Left lung (tissue), 10 donors: Measurements from ENCODE around the gene VPS41. TPM values are rescaled to one million over a fixed set of nuclear protein-coding genes. Genes with fewer than 3 reads are reported as not detected.

ENCODE experiments used
- ATAC-seq: fragments of 200-7000 bp; cut with Tn5 transposase; one replicate; pipeline ENCODE4 v1.9.1; 2020; ENCODE audit warnings: moderate library complexity
- DNase-seq, 4 donors: peaks; one replicate each; pipeline ENCODE4 v3.0.0-alpha.2; 2013 to 2020
- H3K27ac ChIP-seq, 2 donors: fragments of 200-600 bp; sonication (generic) in 1 of 2; one replicate each; pipeline versions ENCODE4 v1.5.0 to v1.8.0; 2020 to 2021
- H3K27me3 ChIP-seq, 2 donors: fragments of 200-600 bp; sonication (generic) in 1 of 2; one replicate each; pipeline versions ENCODE4 v1.5.0 to v1.8.0; 2020 to 2021
- H3K36me3 ChIP-seq, 2 donors: fragments of 200-600 bp; sonication (generic) in 1 of 2; one replicate each; pipeline versions ENCODE4 v1.5.0 to v1.8.0; 2020 to 2021
- H3K4me1 ChIP-seq, 2 donors: fragments of 200-600 bp; one replicate each; pipeline ENCODE4 v1.8.0; 2021
- H3K4me3 ChIP-seq, 2 donors: fragments of 200-600 bp; sonication (generic) in 1 of 2; one replicate each; pipeline versions ENCODE4 v1.5.0 to v1.8.0; 2020 to 2021; ENCODE audit warnings: mild to moderate bottlenecking in 1 of 2
- H3K9me3 ChIP-seq, 2 donors: fragments of 200-600 bp; sonication (generic) in 1 of 2; one replicate each; pipeline versions ENCODE4 v1.5.0 to v1.8.0; 2020 to 2021
- intact Hi-C, 2 donors: fragments of 100-400 bp; cut with DNase I; formaldehyde crosslinking; loops; one replicate each; pipeline versions ENCODE4 v1.11.2 to v1.14.2; 2022
- polyA plus RNA-seq, 6 donors: library from polyadenylated mRNA; unstranded; fragments of 120-200 nt; gene quantifications; one replicate each; pipeline ENCODE4 v1.2.1, GENCODE V29; 2013; ENCODE audit not compliant: insufficient read length in 6 of 6
- total RNA-seq, 2 donors: library from RNA; stranded (reverse); fragmentation: NEBNext Ultra II Directional; extraction: Animal tissue kit (Norgen Biotek cat#: 25700); gene quantifications; one replicate each; pipeline ENCODE4 v1.2.1, GENCODE V29; 2021
- TF ChIP-seq, protein P1 (sequence below), 2 donors: fragments of 200-600 bp; sonication (generic) in 1 of 2; IDR thresholded peaks; one replicate each; pipeline versions ENCODE4 v1.5.0 to v1.8.0; 2021; ENCODE audit warnings: antibody characterized with exemption in 2 of 2
- donor health status: DM: no; HTN: yes; CAD: no.
- donor health status: DM: no; HTN: no; CAD: no.

Gene VPS41
- total and polyA plus RNA-seq, 8 donors, result 63.0 to 99.9 (median 82.3) TPM

GRCh38 chr7:38678698-38679054 lies 230.3 kb downstream of the VPS41 start:
- DNase-seq (no peak), ATAC-seq (no peak)
- intact Hi-C loops, result no loop called here
- TF ChIP-seq, protein P1, sequence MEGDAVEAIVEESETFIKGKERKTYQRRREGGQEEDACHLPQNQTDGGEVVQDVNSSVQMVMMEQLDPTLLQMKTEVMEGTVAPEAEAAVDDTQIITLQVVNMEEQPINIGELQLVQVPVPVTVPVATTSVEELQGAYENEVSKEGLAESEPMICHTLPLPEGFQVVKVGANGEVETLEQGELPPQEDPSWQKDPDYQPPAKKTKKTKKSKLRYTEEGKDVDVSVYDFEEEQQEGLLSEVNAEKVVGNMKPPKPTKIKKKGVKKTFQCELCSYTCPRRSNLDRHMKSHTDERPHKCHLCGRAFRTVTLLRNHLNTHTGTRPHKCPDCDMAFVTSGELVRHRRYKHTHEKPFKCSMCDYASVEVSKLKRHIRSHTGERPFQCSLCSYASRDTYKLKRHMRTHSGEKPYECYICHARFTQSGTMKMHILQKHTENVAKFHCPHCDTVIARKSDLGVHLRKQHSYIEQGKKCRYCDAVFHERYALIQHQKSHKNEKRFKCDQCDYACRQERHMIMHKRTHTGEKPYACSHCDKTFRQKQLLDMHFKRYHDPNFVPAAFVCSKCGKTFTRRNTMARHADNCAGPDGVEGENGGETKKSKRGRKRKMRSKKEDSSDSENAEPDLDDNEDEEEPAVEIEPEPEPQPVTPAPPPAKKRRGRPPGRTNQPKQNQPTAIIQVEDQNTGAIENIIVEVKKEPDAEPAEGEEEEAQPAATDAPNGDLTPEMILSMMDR (IDR thresholded peaks at IDR 0.05), result no peak
- peaks cover 0 to 12% of the 10 kb centered on the region in 2 donors for H3K4me1 ChIP-seq
- no peak overlapping the region for H3K4me3 ChIP-seq
- no peak overlapping the region for H3K27ac ChIP-seq
- H3K27me3 ChIP-seq, result no peaks in the 10 kb centered on the region
- H3K36me3 ChIP-seq, result no peaks in the 10 kb centered on the region
- H3K9me3 ChIP-seq, result no peaks in the 10 kb centered on the region

DNA sequence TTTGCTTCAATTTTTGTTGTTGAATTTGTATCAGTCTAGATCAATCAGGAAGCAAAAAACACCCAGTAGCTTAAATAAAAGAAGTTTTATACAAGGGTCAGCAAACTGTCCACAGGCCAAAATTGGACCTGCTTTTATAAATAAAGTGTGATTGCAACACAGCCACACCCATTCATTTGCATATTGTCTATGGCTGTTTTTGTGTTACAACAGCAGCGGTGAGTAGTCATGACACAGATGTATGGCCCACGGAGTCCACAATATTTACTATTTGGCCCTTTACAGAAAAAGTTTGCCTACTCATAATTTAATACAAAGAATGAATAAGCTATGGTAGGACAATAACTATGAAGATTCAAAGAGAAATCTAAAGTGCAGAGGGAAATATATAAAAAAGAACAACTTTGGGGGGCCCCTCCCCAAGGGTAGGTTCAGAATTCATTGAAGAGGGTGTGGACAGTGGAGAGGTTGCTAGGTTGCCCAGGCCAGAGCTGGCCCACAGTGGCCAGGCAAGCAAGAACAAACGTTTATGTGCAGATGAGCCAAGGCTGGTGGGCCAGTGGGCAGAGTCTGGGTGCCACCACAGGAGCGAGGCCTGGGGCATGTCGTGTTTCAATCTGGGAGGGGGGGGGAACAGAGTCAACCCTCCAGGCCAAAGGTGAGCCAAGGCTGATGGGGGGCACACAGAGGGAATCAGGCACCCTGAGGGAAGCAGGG lies 230.9 kb downstream of the VPS41 start:
- DNase-seq (no peak), ATAC-seq (no peak)
- Histone ChIP-seq H3K36me3 (no peaks in the 10 kb centered on the region), H3K27ac (no peak overlapping the region), H3K4me3 (no peak overlapping the region), H3K9me3 (no peaks in the 10 kb centered on the region), H3K4me1 (peaks cover 0 to 18% of the 10 kb centered on the region in 2 donors), H3K27me3 (no peaks in the 10 kb centered on the region)
- TF ChIP-seq, protein P1 (IDR thresholded peaks at IDR 0.05), result no peak
- intact Hi-C loops, result no loop called here

DNA sequence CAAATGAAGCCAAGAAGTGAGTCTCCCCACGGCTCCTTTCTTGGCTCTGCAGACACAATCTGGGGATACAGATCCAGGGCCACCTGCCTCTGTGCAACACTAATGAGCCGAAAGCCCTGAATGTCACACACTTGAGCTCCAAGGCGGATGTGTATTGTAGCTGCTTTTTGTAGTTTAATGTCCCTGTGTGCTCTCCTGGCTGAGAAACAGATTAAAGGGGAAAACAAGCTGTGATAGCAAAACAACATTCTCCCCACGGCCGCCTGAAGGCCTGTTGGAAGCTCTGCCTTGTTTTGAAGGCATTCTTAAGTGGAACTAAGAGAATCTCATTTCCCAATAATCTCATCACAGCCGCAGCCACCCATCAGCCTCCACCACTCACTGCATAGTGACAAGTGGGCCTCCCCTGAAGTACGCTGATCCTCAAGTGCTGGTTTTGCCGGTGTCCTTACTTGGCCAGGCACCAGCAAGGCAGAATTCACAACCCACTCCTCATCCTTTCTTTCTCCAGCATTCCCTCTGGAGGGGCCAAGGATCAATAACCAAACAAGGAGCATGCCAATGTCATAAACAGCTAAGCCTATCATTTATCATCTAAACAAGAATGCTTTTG lies 233.4 kb downstream of the VPS41 start:
- intact Hi-C loops, result no loop called here
- Histone ChIP-seq H3K4me3 (no peak overlapping the region), H3K4me1 (peaks cover 0 to 18% of the 10 kb centered on the region in 2 donors), H3K27me3 (no peaks in the 10 kb centered on the region), H3K27ac (no peak overlapping the region), H3K9me3 (no peaks in the 10 kb centered on the region), H3K36me3 (no peaks in the 10 kb centered on the region)
- TF ChIP-seq, protein P1 (IDR thresholded peaks at IDR 0.05), result no peak
- no peak for ATAC-seq
- no peak for DNase-seq

DNA sequence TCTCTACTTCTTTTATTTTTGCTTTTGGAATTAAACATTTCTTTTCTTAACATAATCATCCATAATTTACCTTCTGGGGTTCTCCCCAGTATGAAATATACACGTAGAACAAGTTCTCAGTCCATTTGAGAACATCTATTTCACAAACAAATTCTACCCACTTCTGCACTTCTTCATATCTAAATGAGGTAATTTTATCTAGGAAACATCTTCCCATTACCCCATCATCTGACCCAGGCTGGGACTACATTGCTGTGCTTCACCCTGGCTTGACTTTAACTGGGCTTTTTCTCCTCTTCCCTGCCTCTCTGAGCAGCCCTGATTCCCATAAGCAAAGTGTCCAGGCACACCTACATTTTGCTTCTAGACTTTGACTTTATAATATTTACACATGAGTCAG lies 234.5 kb downstream of the VPS41 start:
- H3K27ac ChIP-seq, result peak overlapping the region in 1 of 2 donors; percentile 71

DNA sequence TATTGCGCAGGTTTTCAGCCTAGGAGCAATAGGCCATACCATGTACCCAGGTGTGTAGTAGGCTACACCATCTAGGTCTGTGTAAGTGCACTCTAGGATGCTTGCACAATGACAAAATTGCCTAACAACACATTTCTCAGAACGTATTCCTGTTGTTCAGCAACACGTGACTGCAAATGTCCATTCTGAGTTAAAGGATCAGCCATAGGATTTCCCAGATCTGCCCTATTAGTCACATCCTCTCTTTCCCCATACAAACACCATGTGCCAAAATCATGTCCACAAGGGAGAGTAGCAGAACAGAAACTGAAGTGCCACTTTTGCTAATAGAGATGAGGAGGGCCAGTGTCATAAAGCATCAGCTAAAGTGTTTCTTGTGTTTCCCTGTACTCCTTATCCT lies 235.2 kb downstream of the VPS41 start:
- no peaks in the 10 kb centered on the region for H3K36me3 ChIP-seq
- peak overlapping the region in 1 of 2 donors; percentile 71 for H3K27ac ChIP-seq
- ATAC-seq (peak; percentile 81), DNase-seq (no peak)
- TF ChIP-seq, protein P1 (IDR thresholded peaks at IDR 0.05), result no peak
- H3K4me1 ChIP-seq, result peaks cover 0 to 18% of the 10 kb centered on the region in 2 donors
- intact Hi-C loops, result no loop called here
- no peaks in the 10 kb centered on the region for H3K9me3 ChIP-seq
- H3K4me3 ChIP-seq, result no peak overlapping the region
- H3K27me3 ChIP-seq, result no peaks in the 10 kb centered on the region

More for the DNA sequence above, 234.5 kb downstream of the VPS41 start:
- TF ChIP-seq, protein P1 (IDR thresholded peaks at IDR 0.05), result no peak
- no peaks in the 10 kb centered on the region for H3K9me3 ChIP-seq
- H3K36me3 ChIP-seq, result no peaks in the 10 kb centered on the region
- H3K27me3 ChIP-seq, result no peaks in the 10 kb centered on the region
- ATAC-seq, result no peak
- DNase-seq, result no peak
- intact Hi-C loops, result no loop called here
- H3K4me3 ChIP-seq, result no peak overlapping the region
- H3K4me1 ChIP-seq, result peaks cover 0 to 18% of the 10 kb centered on the region in 2 donors

Other genes with a start within 250 kb of the VPS41 start
- under 1 TPM; 0.18 to 0.32 TPM for gene POU6F2, start 68.7 kb upstream of the VPS41 start, total RNA-seq
- under 1 TPM in 3 of 6 donors, not detected in 3; 0.08 to 0.26 (median 0.09) TPM for gene POU6F2, start 68.7 kb upstream of the VPS41 start, polyA plus RNA-seq